Measurements from ENCODE around the gene UHRF1. TPM values are rescaled to one million over a fixed set of nuclear protein-coding genes. Genes with fewer than 3 reads are reported as not detected.

UHRF1 gene
- total RNA-seq, 4 donors from 2014 or later = 1.7 to 7.2 (median 3.0) TPM

DNA sequence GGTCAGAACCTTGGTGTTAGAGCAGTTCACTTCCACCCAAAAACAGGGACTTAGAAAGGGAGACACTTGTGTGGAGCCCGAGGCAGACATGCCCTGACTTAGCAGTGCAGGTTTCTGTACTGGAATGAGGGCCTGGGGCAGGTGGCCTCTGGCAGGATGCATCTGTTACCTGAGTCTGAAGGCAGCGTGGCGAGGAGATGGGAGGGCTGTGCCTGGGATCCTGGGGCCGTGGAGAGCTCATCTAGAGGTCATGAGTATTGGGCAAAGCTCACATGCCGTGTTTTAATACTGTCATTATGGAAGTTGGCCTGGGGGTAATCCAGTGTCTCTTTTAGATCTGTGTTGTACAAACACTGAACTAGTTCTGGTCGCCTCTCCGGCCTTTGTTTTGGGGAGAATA lies 81.0 kb downstream of the UHRF1 start:
- WGBS, 2 donors = 72 to 76% methylated on average over 7 of the region's 7 CpGs

DNA sequence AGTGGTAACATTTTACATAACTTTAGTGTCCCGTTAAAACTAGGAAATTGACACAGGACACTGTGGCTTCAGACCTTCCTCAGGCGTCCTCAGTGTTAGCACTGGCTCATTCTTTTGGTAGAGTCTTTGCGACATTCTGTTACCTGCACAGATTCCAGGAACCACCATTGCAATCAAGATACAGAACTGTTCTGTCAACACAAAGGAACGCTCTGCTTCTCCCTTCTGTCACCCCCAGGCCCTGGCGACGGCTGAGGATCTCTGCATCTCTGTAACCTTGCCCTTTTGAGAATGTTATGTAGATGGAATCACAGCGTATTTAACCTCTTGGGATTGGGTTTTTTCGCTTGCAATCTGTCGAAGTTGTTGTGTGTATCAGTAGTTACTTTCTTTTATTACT lies 82.2 kb downstream of the UHRF1 start:
- Histone ChIP-seq H3K36me3 (peaks cover 0 to 37% (median 0%) of the 10 kb centered on the region in 3 donors), H3K4me1 (peaks cover 0 to 30% (median 20%) of the 10 kb centered on the region in 4 donors), H3K27me3 (no peaks in the 10 kb centered on the region), H3K27ac (no peak overlapping the region), H3K9me3 (peaks cover 0 to 17% (median 0%) of the 10 kb centered on the region in 4 donors), H3K4me3 (no peak overlapping the region)
- TF ChIP-seq, protein P1, sequence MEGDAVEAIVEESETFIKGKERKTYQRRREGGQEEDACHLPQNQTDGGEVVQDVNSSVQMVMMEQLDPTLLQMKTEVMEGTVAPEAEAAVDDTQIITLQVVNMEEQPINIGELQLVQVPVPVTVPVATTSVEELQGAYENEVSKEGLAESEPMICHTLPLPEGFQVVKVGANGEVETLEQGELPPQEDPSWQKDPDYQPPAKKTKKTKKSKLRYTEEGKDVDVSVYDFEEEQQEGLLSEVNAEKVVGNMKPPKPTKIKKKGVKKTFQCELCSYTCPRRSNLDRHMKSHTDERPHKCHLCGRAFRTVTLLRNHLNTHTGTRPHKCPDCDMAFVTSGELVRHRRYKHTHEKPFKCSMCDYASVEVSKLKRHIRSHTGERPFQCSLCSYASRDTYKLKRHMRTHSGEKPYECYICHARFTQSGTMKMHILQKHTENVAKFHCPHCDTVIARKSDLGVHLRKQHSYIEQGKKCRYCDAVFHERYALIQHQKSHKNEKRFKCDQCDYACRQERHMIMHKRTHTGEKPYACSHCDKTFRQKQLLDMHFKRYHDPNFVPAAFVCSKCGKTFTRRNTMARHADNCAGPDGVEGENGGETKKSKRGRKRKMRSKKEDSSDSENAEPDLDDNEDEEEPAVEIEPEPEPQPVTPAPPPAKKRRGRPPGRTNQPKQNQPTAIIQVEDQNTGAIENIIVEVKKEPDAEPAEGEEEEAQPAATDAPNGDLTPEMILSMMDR (IDR thresholded peaks at IDR 0.05) = no peak
- TF ChIP-seq EP300 (IDR thresholded peaks at IDR 0.05) (no peak), POLR2A (IDR thresholded peaks at IDR 0.05) (no peak)
- no peak for DNase-seq (ENCODE audit: low spot score in 2 of 2)
- 87 to 90% methylated on average over 9 of the region's 9 CpGs for WGBS, 2 donors

More for the DNA sequence above, 81.0 kb downstream of the UHRF1 start:
- no peak for DNase-seq (ENCODE audit: low spot score in 2 of 2)
- Histone ChIP-seq H3K27ac (no peak overlapping the region), H3K36me3 (peaks cover 0 to 29% (median 0%) of the 10 kb centered on the region in 3 donors), H3K4me1 (peaks cover 0 to 42% (median 21%) of the 10 kb centered on the region in 4 donors), H3K4me3 (no peak overlapping the region), H3K9me3 (peaks cover 0 to 17% (median 0%) of the 10 kb centered on the region in 4 donors), H3K27me3 (no peaks in the 10 kb centered on the region)
- TF ChIP-seq EP300 (IDR thresholded peaks at IDR 0.05) (no peak), POLR2A (IDR thresholded peaks at IDR 0.05) (no peak)
- TF ChIP-seq, protein P1 (IDR thresholded peaks at IDR 0.05) = no peak

DNA sequence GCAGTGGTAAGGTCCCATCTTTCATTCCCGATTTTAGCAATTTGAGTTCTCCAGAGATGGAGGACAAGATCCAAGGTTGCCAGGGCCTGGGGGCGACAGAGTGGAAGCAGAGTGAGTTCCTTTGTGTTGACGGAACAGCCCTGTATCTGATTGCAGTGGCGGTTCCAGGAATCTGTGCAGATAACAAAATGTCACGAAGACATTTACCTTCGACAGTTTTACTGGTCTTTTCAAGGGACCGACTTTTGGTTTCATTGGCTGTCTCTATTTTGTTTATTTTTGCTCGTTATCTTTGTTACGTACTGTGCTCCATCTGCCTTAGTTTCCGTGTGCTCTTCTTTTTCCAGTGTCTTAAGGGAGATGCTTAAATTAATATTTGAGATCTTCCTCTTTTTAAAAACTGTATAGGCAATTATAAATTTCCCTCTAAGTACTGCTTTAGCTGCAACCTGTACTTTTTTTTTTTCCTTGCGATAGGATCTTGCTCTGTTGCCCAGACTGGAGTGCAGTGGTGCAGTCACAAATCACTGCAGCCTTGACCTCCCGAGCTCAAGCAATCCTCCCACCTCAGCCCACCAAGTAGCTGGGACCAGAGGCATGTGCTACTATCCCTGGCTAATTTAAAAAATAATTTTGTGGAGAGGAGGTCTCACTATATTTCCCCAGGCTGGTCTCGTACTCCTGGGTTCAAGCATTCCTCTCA lies 82.8 kb downstream of the UHRF1 start:
- H3K27me3 ChIP-seq = no peaks in the 10 kb centered on the region
- peaks cover 0 to 24% (median 14%) of the 10 kb centered on the region in 4 donors for H3K4me1 ChIP-seq
- no peak overlapping the region for H3K27ac ChIP-seq
- DNase-seq (ENCODE audit: low spot score in 2 of 2) = no peak
- no peak for TF ChIP-seq POLR2A (IDR thresholded peaks at IDR 0.05)
- TF ChIP-seq, protein P1 (IDR thresholded peaks at IDR 0.05) = no peak
- no peak for TF ChIP-seq EP300 (IDR thresholded peaks at IDR 0.05)
- peaks cover 0 to 17% (median 0%) of the 10 kb centered on the region in 4 donors for H3K9me3 ChIP-seq
- peaks cover 0 to 43% (median 0%) of the 10 kb centered on the region in 3 donors for H3K36me3 ChIP-seq
- H3K4me3 ChIP-seq = no peak overlapping the region
- WGBS, 2 donors = 89 to 92% methylated on average over 13 of the region's 13 CpGs

DNA sequence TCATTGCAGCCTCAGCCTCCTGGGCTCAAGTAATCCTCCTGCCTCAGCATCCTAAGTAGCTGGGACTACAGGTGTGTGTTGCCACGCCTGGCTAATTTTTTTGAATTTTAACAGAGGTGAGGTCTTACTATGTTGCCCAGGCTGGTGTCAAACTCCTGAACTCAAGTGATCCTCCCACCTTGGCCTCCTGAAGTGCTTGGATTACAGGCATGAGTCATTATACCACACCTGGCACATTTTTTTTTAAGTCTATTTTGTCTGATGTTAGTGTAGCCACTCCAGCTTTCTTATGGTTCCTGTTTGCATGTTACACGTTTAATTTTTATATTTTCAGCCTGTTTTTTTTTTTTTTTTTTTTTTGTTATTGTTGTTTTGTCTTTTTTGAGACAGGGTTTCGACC lies 84.4 kb downstream of the UHRF1 start:
- TF ChIP-seq POLR2A (IDR thresholded peaks at IDR 0.05) = no peak
- TF ChIP-seq, protein P1 (IDR thresholded peaks at IDR 0.05) = no peak
- TF ChIP-seq EP300 (IDR thresholded peaks at IDR 0.05) = no peak
- no peaks in the 10 kb centered on the region for H3K27me3 ChIP-seq
- peaks cover 0 to 17% (median 0%) of the 10 kb centered on the region in 4 donors for H3K9me3 ChIP-seq
- no peak for DNase-seq (ENCODE audit: low spot score in 2 of 2)
- no peak overlapping the region for H3K27ac ChIP-seq
- peaks cover 0 to 54% (median 0%) of the 10 kb centered on the region in 3 donors for H3K36me3 ChIP-seq
- 89 to 97% methylated on average over 3 of the region's 3 CpGs for WGBS, 2 donors
- no peak overlapping the region for H3K4me3 ChIP-seq
- H3K4me1 ChIP-seq = peaks cover 0 to 9% (median 3%) of the 10 kb centered on the region in 4 donors

DNA sequence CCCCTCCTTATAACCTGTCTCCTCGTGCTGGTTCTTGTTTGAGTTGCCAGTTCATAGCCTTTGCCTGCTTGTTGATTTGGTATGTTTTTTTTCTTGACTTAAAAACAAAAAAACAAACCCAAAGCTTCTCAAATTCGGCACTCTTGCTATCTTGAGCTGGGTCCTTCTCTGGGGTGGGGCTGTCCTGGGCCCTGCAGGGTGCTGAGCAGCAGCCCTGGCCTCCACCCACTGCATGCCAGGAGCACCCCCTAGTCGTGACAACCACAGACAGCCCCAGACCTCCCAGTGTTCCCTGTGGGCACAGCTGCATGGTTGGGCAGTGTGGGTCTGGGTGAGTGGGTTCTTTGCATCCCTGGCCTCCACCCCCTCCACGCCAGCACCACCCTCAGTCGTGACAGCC lies 87.4 kb downstream of the UHRF1 start:
- WGBS, 2 donors = 70 to 76% methylated on average over 5 of the region's 5 CpGs
- peaks cover 0 to 55% (median 0%) of the 10 kb centered on the region in 3 donors for H3K36me3 ChIP-seq
- TF ChIP-seq POLR2A (IDR thresholded peaks at IDR 0.05) = no peak
- TF ChIP-seq, protein P1 (IDR thresholded peaks at IDR 0.05) = no peak
- no peak for TF ChIP-seq EP300 (IDR thresholded peaks at IDR 0.05)

More for the DNA sequence above, 87.4 kb downstream of the UHRF1 start:
- peaks cover 0 to 15% (median 0%) of the 10 kb centered on the region in 4 donors for H3K9me3 ChIP-seq
- H3K4me1 ChIP-seq = peaks cover 0 to 1% (median 0%) of the 10 kb centered on the region in 4 donors
- no peaks in the 10 kb centered on the region for H3K27me3 ChIP-seq
- DNase-seq (ENCODE audit: low spot score in 2 of 2) = no peak
- no peak overlapping the region for H3K27ac ChIP-seq
- no peak overlapping the region for H3K4me3 ChIP-seq
